Activated CD8-positive, alpha-beta memory T cell treated with anti-CD3 and anti-CD28 coated beads for 4 hours (primary cell): Measurements from ENCODE around the gene CCDC51.
A peak's percentile ranks its signal among the peaks of the same experiment; 100 is the strongest.
"Not testable (repeated sequence)": the region's sequence is repeated elsewhere in the genome, so short reads cannot be mapped to it uniquely, and the experiment has no call there.

Source experiments
- DNase-seq, 2 donors: peaks; one replicate each; pipeline ENCODE4 v3.0.0-alpha.2; 2020; ENCODE audit warnings: low read depth in 2 of 2

CCDC51 gene

DNA sequence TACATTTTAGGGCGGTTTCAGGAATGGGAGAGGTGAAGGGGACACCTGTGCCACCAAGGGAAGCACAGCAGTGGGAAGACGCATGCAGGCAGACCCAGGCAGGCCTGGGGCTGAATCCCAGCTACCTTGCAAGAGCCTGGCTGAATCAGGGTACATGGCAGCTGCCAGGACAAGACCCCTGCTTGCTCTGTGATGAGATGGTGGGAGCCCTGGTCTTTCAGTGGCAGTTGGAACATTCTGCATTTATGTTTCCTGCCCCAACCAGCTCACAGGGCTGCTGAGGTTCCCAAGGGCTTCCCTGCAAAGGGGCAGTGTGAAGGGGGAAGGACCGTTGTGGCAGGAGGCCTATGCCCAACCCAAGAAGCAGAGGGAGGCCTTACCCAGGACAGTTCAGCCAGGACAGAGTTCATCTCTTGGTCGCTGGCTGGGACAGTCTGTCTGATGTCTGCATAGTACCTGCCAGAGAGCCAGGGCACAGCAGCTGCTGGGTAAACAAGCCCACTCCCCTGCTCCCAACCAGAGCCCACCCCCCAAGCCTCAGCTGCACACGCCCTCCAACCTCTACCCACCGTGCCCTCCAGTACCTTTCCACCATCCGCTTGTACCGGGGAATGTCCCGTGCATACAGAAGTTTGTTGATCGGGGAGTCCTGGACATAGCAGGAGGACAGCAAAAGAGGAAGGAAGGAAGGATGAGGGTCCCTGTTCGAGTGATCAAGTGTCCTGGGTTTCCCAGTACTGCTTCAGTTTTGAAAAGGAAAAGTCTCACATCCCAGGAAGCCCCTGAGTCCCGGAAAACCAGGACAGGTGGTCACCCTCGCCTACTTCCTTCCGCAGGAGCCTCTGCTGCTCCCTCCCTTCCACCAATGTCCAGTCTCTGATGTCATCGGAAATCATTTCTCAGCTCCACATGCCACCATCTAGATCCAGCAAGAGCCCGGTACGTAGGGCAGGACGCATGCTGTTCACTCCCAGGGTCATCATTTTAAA, 33.2 kb downstream of the CCDC51 start:
- no peak for DNase-seq

DNA sequence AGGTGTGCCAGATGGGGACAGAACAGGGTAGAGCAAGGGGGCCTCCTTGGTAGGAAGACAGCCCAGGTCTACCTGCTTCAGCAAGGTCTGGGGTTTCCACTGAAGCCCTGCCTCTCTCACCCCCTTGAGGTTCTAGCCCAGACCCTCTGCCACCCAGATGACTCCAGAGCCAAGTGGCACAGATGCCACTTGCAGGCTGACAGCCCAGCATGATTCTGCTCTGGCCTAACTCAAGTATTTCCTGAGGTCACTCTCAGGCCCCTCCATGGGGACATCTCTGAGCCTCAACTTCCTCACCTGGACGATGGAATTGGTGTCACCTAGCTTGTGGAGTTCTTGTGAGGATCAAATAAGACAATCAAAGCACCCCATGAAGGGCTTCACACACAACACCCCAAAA, 33.9 kb downstream of the CCDC51 start:
- DNase-seq = no peak

DNA sequence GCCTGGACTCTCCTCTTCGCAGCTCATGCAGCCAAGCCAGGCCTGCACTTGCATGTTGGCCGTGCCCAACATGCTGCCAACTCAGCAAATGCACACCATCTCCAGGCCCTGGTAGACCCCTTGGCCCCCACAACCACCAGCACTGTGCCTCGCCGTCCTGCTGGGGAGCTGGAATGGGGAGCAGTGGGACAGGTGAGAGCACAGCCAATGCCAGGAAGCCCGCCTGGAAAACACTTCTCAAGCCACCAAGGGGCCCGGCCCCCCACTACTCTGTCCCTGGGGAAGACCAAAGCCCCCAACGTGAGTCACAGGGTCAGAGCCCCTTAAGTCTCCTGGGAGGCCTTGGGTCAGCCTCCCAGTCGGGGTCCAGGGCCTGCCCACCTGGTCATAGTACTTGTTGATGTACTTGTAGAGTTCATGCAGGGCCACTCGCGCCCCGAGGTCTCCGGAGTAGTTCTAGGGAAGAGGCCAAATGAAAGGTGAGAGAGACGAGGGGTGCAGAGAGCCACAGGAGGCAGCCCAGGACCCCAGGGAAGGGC, 34.5 kb downstream of the CCDC51 start:
- no peak for DNase-seq

DNA sequence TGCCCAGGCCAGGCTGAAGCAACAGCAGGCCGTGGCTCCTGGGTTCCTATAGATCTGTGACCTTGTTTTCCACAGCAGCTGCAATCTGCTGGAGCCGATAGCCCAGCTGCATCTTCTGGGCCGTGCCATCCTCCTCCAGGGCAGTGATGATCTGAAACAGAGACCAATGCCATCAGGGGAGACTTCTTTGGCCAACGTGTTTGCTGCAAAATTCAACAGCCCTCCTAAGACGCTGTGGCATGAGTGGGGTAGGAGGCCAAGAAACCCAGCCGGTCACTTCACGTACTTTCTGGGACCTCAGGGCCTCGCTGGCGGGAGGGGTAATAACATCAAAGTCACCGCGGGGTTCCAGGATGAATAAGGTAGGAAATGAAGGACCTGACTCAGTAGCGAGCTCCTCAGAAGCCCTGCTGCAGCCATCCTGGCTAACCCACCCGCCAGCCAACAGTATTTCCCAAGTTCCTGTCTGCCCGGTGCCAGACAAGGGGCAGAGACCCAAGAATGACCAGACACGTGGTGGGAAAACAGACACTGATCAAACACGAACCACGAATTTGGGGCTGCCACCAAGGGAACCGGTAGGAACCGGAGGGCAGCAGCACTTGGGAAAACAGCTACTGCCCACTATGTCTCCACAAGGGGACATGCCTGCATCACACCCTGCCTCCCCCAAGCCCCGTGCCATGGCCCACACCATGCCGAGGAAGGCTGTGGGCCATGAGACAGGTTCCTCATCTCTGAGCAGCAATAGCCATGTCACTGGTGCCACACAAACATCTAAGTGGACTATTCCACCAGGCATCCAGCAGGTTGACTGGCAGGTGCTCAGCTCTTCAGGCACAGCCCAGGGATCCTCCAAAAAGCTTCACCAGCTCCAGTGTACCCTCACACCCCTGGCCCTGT, 35.2 kb downstream of the CCDC51 start:
- no peak for DNase-seq

DNA sequence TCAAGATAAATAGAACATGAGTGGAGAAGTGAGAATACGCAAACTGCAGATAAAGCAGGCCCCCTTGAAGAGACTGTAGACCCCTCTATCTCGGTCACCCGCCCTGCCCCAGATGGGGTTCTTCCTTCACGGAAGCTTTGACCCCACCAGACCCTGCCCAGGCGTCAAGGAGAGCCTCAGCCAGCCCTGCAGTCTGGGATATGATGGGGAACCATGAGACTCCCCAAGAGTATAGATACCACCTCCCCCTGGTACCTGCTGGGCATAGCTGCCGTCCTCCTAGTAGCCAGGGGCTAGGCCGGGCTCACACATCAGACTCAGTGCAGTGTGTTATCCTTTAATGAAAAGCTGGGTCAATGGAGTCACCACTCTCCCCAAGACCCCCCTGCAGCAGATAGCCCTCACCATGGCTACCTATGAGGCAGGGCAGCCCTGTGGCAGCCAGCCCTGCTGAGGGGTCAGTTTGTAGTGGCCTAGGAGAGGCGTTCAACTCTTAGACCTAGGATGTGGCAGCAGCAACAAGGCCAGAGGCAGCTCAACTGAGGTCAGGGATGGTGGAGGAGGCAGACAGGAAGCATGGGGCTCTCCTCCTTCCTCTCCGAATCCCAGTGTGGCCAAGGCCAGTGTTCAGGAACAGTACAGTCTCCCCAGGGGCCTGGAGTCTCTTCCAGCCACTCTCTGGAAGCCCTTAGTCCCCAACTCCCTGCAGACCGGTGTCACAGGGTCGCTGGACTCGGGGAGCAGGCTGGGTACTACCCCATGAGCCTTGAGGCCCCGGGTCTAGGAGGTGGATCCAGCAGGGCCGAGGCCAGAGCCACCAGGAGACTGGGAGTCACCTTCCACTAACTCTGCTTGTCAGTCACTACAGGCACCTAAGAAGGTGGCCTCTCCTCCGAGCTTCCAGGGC, 36.1 kb downstream of the CCDC51 start:
- no peak for DNase-seq

DNA sequence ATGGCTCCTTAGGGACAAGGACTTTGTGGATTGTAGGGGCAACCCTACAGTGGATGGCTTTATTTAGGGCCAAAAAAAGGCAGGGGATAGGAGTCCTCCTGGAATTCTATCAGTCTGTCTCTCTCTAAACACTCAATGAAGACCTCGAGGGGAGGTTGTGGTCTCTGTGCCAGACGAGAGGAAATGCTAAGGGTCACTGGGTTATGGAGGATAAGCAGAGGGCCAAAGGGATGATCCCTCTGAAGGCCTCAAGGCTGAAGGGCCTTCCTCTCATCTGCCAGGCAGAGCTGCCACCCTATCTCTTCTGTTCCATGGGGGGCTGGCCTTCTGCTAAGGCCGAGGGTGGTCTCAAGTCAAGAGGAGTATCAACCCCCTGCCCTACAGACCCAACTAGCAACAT, 37.0 kb downstream of the CCDC51 start:
- DNase-seq = no peak

DNA sequence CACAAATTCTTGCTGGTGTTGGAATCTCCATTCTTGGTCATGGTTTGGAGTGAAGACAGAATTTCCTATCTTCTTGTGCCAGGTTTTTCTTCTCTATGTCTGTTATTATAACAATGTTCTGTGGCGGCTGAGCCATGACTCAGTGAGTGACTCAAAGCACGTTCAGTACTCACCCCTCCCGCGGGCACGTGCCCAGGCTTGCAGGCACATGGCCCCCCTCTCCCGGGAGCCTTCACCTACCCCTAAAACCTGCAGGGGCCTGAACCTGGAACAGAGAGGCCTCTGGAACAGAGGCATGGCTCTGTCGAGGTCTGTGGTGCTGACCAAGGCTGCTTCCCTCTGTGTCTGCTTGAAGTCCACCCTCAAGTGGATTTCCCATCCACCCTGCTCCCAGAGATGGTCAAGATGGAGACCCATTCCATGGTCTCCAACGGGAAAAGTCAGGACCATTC, 37.6 kb downstream of the CCDC51 start:
- DNase-seq = no peak

DNA sequence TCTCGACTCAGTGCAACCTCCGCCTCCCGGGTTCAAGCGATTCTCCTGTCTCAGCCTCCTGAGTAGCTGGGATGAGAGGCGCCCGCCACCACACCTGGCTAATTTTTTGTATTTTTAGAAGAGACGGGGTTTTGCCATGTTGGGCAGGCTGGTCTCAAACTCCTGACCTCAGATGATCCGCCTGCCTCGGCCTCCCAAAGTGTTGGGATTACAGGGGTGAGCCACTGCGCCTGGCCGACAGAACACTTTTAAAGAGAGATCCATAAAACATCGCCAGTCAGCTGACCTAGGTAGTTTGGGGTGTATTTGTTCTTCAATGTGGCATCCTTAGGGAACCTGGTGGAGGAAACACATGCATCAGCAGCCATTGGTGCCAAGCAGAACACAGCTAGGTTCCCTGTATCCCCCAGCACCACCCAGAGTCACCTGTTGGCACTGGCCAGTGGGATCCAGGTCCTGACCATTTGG, 38.5 kb downstream of the CCDC51 start:
- DNase-seq = not testable (repeated sequence)

DNA sequence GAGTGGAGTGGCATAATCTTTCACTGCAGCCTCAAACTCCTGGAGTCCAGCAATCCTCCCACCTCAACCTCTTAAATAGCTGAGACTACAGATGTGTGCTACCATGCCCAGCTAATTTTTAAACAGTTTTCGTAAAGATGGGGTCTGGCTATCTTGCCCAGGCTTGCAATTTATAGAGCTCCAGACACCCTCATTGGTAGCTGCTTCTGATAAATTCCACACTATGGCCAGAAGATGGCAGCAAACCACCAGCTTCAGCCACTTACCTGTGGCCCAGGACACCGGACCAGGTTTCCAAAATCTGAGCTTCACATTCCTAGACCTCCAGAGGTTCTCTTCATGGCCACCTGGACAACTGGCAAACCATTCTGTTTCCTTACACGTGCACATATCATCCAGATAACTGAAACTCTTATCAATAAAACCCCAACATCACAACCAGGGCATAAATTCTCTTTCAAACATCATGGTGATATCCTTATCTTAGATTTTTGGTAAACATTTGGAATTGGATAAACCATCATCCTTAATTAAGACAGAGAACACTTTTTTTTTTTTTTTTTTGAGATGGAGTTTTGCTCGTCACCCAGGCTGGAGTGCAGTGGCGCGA, 39.0 kb downstream of the CCDC51 start:
- DNase-seq = peak; percentile 9 to 48

DNA sequence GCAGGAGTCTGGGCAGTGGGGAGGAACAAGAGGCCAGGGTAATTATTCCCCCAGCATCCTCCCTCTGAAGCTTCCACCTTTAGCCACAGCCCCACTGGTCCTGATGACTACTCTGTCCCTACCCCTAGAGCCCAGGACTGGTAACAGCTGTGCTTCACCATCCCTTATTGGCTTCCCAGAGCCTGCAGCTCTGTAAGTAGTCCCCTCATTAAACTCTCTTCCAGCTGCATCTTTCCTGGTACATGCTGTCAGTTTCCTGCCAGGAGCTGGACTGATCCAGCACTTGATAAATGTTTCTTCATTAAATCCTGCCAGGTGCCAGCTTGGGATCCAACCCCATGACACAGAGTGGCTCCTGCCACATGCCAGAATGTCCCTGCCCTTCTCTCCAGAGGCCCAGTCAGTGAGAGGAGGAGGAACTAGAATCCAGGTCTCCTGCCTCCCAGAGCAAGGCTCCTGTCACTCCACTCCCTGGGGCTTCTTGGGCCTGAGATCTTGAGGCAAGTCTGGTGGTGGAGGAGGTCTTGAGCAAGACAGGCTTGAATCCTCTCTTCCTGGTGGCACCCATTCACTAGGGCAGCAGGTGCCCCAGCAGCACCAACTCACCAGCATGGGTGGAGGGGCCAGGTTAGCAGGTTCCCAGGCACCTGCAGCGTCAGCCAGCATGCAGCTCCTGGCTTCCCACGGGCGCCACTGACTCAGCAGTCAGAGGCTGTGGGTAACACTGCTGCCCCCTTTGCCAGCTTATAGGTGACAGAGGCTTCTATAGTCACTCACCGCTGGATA, 40.3 kb downstream of the CCDC51 start:
- no peak for DNase-seq

DNA sequence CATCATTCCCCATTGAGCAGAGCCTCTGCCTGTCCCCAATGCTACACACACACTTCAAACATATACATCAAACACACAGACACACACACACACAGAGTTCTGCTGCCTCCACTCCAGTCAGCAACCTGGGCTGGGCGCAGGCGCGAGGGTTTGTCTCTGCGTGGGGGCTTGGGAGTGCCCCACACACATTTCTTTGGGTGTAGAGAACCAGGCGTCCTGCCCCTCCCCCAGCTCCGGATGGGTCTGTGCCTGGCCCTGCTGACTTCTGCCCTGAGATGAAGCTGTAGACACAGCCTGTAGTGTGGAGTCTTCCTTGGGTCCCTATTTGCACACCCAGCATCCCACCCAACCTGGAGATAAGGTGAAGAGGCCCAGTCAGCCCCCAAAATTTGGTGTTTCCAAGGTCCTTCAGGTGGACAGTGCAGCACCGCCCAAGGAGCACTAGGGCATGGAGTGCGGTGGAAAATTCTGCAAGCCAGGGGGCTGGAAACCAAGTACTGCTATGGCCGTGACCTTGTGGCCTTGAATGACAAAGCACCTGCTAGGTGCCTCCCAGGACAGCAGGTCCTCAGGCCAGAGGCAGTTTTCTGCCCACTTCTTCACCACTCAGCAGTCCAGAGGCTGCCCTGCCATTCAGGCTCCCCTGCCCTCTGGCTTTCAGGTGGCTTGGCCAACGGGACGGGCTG, 41.1 kb downstream of the CCDC51 start:
- DNase-seq = no peak

DNA sequence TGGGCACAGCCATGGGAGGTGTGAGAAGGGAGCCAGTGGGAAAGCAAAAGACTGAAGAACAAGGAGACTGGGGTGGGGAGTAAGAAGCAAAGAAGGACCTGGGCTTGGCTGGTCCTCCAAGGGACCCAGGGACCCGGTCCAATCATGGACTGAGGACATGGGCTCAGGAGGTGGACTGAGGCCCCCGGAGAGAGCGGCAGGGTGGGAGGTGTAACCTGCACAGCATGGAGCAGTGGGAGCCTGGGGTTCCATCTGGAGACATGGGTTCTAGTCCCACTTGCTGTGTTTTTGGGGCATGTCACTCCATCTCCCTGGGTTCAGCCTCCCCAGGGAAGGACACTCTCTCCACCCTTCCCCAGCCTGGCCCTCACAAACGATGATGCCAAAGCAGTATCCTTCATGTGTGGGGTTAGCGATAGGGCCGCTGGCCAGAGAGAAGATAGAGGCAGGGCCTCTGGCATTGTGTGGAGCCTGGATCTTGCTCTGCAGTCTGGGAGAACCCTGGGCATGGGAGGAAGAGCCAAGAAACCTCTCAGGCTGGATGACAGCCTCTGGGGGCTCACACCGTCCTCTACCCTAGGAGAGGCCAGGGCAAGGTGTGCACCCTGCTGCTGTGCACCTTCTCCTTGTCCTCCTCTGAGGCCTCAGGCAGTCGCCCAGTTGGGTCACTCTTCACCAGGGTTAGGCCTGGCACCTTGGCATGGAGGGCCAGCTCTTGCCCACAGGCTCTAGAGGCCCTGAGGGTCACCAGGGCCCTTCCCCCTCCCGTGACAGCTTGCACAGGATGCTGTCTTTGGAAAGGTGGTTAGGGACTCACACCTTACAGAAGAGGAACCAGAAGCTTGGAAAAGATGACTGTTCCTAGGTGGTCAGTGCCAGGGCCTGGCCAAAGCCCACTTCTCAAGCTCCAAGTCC, 41.9 kb downstream of the CCDC51 start:
- no peak for DNase-seq

DNA sequence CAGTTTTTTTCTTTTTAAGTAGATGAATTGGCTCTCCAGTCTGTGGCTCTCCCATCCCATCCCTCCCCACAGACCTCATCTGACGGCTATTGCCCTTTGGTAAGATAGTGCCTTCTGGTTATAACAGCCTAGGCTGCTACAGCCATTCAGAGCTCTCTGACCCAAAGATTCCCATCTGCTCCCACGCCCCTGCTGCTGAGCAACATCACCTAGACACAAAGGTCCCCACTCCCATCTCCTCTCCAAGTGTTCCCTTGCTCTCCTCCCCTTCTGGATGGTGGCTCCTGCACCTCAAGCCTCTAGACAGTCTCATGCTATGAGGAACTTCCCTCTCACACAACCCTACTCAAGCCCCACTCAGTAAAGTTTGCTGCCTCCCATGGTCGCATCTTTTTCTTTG, 44.2 kb downstream of the CCDC51 start:
- DNase-seq = no peak

DNA sequence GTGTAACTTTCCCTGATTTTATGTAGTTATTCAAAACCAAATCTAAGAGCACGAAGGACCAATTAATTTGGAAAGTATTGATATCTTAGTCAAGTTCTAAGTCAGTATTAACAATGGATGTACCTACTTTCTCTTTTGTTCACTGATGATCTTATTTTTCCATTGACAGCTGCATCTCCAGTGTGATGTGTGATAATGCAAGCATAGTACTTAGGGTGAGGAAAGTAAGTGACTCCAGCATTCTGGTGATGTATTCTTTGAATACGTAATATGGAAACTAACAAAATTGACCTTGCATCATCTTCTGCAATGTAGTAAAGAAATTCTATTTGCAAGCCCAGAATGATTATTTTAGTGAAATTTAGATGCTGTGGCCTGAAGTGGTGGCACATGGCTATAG, 45.5 kb downstream of the CCDC51 start:
- no peak for DNase-seq

DNA sequence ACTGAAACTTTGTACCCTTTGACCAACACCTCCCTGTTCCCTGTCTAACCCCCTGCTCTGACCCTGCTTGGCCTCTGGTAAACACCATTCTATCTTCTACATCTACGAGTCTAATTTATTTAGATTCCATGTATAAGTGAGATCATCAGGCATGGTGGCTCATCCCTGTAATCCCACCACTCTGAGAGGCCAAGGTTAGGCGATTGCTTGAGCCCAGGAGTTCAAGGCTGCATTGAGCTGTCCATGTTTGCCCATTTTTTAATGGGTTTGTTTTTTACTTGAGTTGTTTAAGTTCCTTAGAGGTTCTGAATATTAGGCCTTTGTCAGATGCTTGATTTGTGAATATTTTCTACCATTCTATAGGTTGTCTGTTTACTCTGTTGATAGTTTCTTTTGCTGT, 51.0 kb downstream of the CCDC51 start:
- no peak for DNase-seq

DNA sequence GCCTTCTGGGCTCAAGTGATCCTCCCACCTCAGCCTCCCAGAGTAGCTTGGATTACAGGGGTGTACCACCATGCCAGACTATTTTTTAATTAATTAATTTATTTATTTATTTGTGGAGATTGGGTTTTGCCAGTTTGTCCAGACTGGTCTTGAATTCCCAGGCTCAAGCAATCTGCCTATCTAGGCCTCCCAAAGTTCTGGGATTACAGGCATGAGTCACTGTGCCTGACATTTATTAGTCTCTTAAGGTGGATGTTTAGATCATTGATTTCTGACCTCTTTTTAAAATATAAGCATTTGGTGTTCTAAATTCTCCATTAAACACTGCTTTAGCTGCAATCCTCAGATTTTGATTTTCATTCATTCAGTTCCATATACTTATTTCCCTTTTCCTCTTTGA, 52.3 kb downstream of the CCDC51 start:
- DNase-seq = no peak
